ENCODE results near the gene VAV2. TPM values are rescaled to one million over a fixed set of nuclear protein-coding genes. Genes with fewer than 3 reads are reported as not detected.

Gene VAV2
- total RNA-seq, 1 experiment from 2014 or later = 3.5 TPM

GRCh38 chr9:133775951-133776905 lies 215.9 kb downstream of the VAV2 start:
- Histone ChIP-seq H3K79me2 (ENCODE audit: low read length) (no peaks in the 10 kb centered on the region), H3K9me2 (replicated peaks; ENCODE audit: insufficient read depth, low read length) (no peaks in the 10 kb centered on the region), H3K4me3 (ENCODE audit: low read length) (no peak overlapping the region), H4K20me1 (ENCODE audit: insufficient read depth, low read depth, low read length) (no peaks in the 10 kb centered on the region), H3K27ac (ENCODE audit: low read length) (no peak overlapping the region), H3K4me1 (ENCODE audit: low read length) (no peaks in the 10 kb centered on the region), H3K36me3 (ENCODE audit: insufficient read depth, low read length) (0 out of 2 replicates have a peak, but pooled peaks cover 3% of the 10 kb centered on the region), H3K27me3 (ENCODE audit: low read length) (no peaks in the 10 kb centered on the region), H3K4me2 (ENCODE audit: low read depth, low read length, poor library complexity, severe bottlenecking) (no peak overlapping the region), H3K9me3 (ENCODE audit: low read length) (no peaks in the 10 kb centered on the region), H3K9ac (ENCODE audit: low read length) (no peak overlapping the region), H2AFZ (ENCODE audit: low read length) (no peak overlapping the region)
- no peak for DNase-seq

GRCh38 chr9:133775291-133775690 lies 216.8 kb downstream of the VAV2 start:
- H3K36me3 ChIP-seq (ENCODE audit: insufficient read depth, low read length) = 0 out of 2 replicates have a peak, but pooled peaks cover 3% of the 10 kb centered on the region
- H3K4me2 ChIP-seq (ENCODE audit: low read depth, low read length, poor library complexity, severe bottlenecking) = no peak overlapping the region
- H3K4me1 ChIP-seq (ENCODE audit: low read length) = no peaks in the 10 kb centered on the region
- no peaks in the 10 kb centered on the region for H3K9me3 ChIP-seq (ENCODE audit: low read length)
- H3K4me3 ChIP-seq (ENCODE audit: low read length) = no peak overlapping the region
- H3K27ac ChIP-seq (ENCODE audit: low read length) = no peak overlapping the region
- no peak overlapping the region for H3K9ac ChIP-seq (ENCODE audit: low read length)
- DNase-seq = no peak
- no peak overlapping the region for H2AFZ ChIP-seq (ENCODE audit: low read length)
- H3K79me2 ChIP-seq (ENCODE audit: low read length) = no peaks in the 10 kb centered on the region
- H3K27me3 ChIP-seq (ENCODE audit: low read length) = no peaks in the 10 kb centered on the region
- no peaks in the 10 kb centered on the region for H3K9me2 ChIP-seq (replicated peaks; ENCODE audit: insufficient read depth, low read length)
- no peaks in the 10 kb centered on the region for H4K20me1 ChIP-seq (ENCODE audit: insufficient read depth, low read depth, low read length)

- Histone ChIP-seq H3K27me3 (ENCODE audit: low read length) (no peaks in the 10 kb centered on the region), H3K4me2 (ENCODE audit: low read depth, low read length, poor library complexity, severe bottlenecking) (no peak overlapping the region), H3K4me1 (ENCODE audit: low read length) (no peaks in the 10 kb centered on the region), H2AFZ (ENCODE audit: low read length) (no peak overlapping the region), H3K27ac (ENCODE audit: low read length) (no peak overlapping the region), H3K4me3 (ENCODE audit: low read length) (no peak overlapping the region), H3K79me2 (ENCODE audit: low read length) (no peaks in the 10 kb centered on the region), H3K9me3 (ENCODE audit: low read length) (no peaks in the 10 kb centered on the region), H3K36me3 (ENCODE audit: insufficient read depth, low read length) (0 out of 2 replicates have a peak, but pooled peaks cover 3% of the 10 kb centered on the region), H3K9me2 (replicated peaks; ENCODE audit: insufficient read depth, low read length) (no peaks in the 10 kb centered on the region), H4K20me1 (ENCODE audit: insufficient read depth, low read depth, low read length) (no peaks in the 10 kb centered on the region), H3K9ac (ENCODE audit: low read length) (no peak overlapping the region)
- DNase-seq = no peak
These were observed 217.3 kb downstream of the VAV2 start for GRCh38 chr9:133774799-133775198.

- no peak overlapping the region for H3K27ac ChIP-seq (ENCODE audit: low read length)
- no peak overlapping the region for H2AFZ ChIP-seq (ENCODE audit: low read length)
- no peaks in the 10 kb centered on the region for H3K9me2 ChIP-seq (replicated peaks; ENCODE audit: insufficient read depth, low read length)
- H3K4me2 ChIP-seq (ENCODE audit: low read depth, low read length, poor library complexity, severe bottlenecking) = no peak overlapping the region
- H3K79me2 ChIP-seq (ENCODE audit: low read length) = no peaks in the 10 kb centered on the region
- H3K9me3 ChIP-seq (ENCODE audit: low read length) = no peaks in the 10 kb centered on the region
- H3K36me3 ChIP-seq (ENCODE audit: insufficient read depth, low read length) = 0 out of 2 replicates have a peak, but pooled peaks cover 3% of the 10 kb centered on the region
- H3K9ac ChIP-seq (ENCODE audit: low read length) = no peak overlapping the region
- no peaks in the 10 kb centered on the region for H3K27me3 ChIP-seq (ENCODE audit: low read length)
- no peaks in the 10 kb centered on the region for H4K20me1 ChIP-seq (ENCODE audit: insufficient read depth, low read depth, low read length)
- no peak overlapping the region for H3K4me3 ChIP-seq (ENCODE audit: low read length)
- no peaks in the 10 kb centered on the region for H3K4me1 ChIP-seq (ENCODE audit: low read length)
- DNase-seq = no peak
These were observed 218.1 kb downstream of the VAV2 start for GRCh38 chr9:133773889-133774655.

- no peak overlapping the region for H3K9ac ChIP-seq (ENCODE audit: low read length)
- H3K79me2 ChIP-seq (ENCODE audit: low read length) = no peaks in the 10 kb centered on the region
- H3K27me3 ChIP-seq (ENCODE audit: low read length) = no peaks in the 10 kb centered on the region
- H3K4me1 ChIP-seq (ENCODE audit: low read length) = no peaks in the 10 kb centered on the region
- H3K4me3 ChIP-seq (ENCODE audit: low read length) = no peak overlapping the region
- no peak for DNase-seq
- H3K4me2 ChIP-seq (ENCODE audit: low read depth, low read length, poor library complexity, severe bottlenecking) = no peak overlapping the region
- no peak overlapping the region for H3K27ac ChIP-seq (ENCODE audit: low read length)
- no peaks in the 10 kb centered on the region for H4K20me1 ChIP-seq (ENCODE audit: insufficient read depth, low read depth, low read length)
- H2AFZ ChIP-seq (ENCODE audit: low read length) = no peak overlapping the region
- peaks cover 1% of the 10 kb centered on the region; the same call in 1 of the 2 replicates for H3K9me3 ChIP-seq (ENCODE audit: low read length)
- H3K9me2 ChIP-seq (replicated peaks; ENCODE audit: insufficient read depth, low read length) = no peaks in the 10 kb centered on the region
- H3K36me3 ChIP-seq (ENCODE audit: insufficient read depth, low read length) = peaks cover 7% of the 10 kb centered on the region; the same call in 1 of the 2 replicates
These were observed 219.5 kb downstream of the VAV2 start for GRCh38 chr9:133772581-133772980.

GRCh38 chr9:133771486-133772482 lies 220.3 kb downstream of the VAV2 start:
- no peak overlapping the region for H3K9ac ChIP-seq (ENCODE audit: low read length)
- H3K36me3 ChIP-seq (ENCODE audit: insufficient read depth, low read length) = peaks cover 7% of the 10 kb centered on the region; the same call in 1 of the 2 replicates
- H3K9me2 ChIP-seq (replicated peaks; ENCODE audit: insufficient read depth, low read length) = no peaks in the 10 kb centered on the region
- no peaks in the 10 kb centered on the region for H3K79me2 ChIP-seq (ENCODE audit: low read length)
- no peak overlapping the region for H3K4me3 ChIP-seq (ENCODE audit: low read length)
- H2AFZ ChIP-seq (ENCODE audit: low read length) = no peak overlapping the region
- no peak overlapping the region for H3K27ac ChIP-seq (ENCODE audit: low read length)
- DNase-seq = no peak
- no peaks in the 10 kb centered on the region for H3K4me1 ChIP-seq (ENCODE audit: low read length)
- no peaks in the 10 kb centered on the region for H3K27me3 ChIP-seq (ENCODE audit: low read length)
- H4K20me1 ChIP-seq (ENCODE audit: insufficient read depth, low read depth, low read length) = no peaks in the 10 kb centered on the region
- no peak overlapping the region for H3K4me2 ChIP-seq (ENCODE audit: low read depth, low read length, poor library complexity, severe bottlenecking)
- peaks cover 8% of the 10 kb centered on the region for H3K9me3 ChIP-seq (ENCODE audit: low read length)

- no peaks in the 10 kb centered on the region for H3K27me3 ChIP-seq (ENCODE audit: low read length)
- H3K36me3 ChIP-seq (ENCODE audit: insufficient read depth, low read length) = peaks cover 7% of the 10 kb centered on the region; the same call in 1 of the 2 replicates
- no peaks in the 10 kb centered on the region for H3K4me1 ChIP-seq (ENCODE audit: low read length)
- no peaks in the 10 kb centered on the region for H4K20me1 ChIP-seq (ENCODE audit: insufficient read depth, low read depth, low read length)
- no peak overlapping the region for H3K4me3 ChIP-seq (ENCODE audit: low read length)
- no peaks in the 10 kb centered on the region for H3K9me2 ChIP-seq (replicated peaks; ENCODE audit: insufficient read depth, low read length)
- H3K79me2 ChIP-seq (ENCODE audit: low read length) = no peaks in the 10 kb centered on the region
- no peak overlapping the region for H3K27ac ChIP-seq (ENCODE audit: low read length)
- no peak overlapping the region for H2AFZ ChIP-seq (ENCODE audit: low read length)
- H3K4me2 ChIP-seq (ENCODE audit: low read depth, low read length, poor library complexity, severe bottlenecking) = no peak overlapping the region
- no peak overlapping the region for H3K9ac ChIP-seq (ENCODE audit: low read length)
- peaks cover 8% of the 10 kb centered on the region for H3K9me3 ChIP-seq (ENCODE audit: low read length)
- no peak for DNase-seq
These were observed 221.9 kb downstream of the VAV2 start for GRCh38 chr9:133770076-133770777.

Data from Karpas-422 (cell line).